Measurements from ENCODE around the gene MAPK1.
"Not testable (repeated sequence)": the region's sequence is repeated elsewhere in the genome, so short reads cannot be mapped to it uniquely, and the experiment has no call there.

MAPK1 gene

DNA sequence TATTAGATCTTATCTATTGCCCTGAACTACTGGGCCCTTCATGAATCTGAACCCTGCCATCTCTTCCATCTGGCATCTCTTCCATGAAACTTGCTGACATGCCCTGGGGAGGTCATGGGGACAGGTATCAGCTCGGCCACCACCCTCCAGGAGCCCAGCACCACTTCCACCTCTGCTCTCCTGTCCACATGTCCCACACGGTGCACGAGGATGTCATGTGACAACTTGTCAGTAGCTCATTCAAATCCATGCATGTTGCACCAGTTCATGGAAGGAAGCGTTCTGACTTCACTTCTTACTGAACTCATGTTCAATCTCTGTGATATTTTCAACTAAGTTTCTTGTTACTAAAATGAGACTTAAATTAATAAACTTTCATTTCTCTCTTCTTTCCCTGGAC lies 148.4 kb downstream of the MAPK1 start:
- Histone ChIP-seq H3K79me2 (ENCODE audit: low read length) (no peaks in the 10 kb centered on the region), H3K27me3 (replicated peaks; ENCODE audit: insufficient read depth, low read length) (no peaks in the 10 kb centered on the region), H3K9me3 (replicated peaks; ENCODE audit: insufficient read depth, low read length) (no peaks in the 10 kb centered on the region), H3K9ac (ENCODE audit: low read length) (no peak overlapping the region), H3K4me3 (ENCODE audit: low read length) (no peak overlapping the region), H3K4me1 (ENCODE audit: low read length) (no peaks in the 10 kb centered on the region), H3K4me2 (ENCODE audit: low read depth, low read length) (no peak overlapping the region), H3K9me2 (replicated peaks; ENCODE audit: insufficient read depth, low read length) (no peaks in the 10 kb centered on the region), H4K20me1 (ENCODE audit: insufficient read depth, low read length) (no peaks in the 10 kb centered on the region), H3K36me3 (replicated peaks; ENCODE audit: insufficient read depth, low read length) (no peaks in the 10 kb centered on the region), H3F3A (ENCODE audit: insufficient read depth, low read length) (no peaks in the 10 kb centered on the region), H2AFZ (ENCODE audit: low read length) (no peak overlapping the region), H3K27ac (ENCODE audit: low read length) (no peak overlapping the region)
- no peak for DNase-seq
- TF ChIP-seq EZH2phosphoT487 (IDR thresholded peaks at IDR 0.05; ENCODE audit: low read length) = no peak
- no peak for TF ChIP-seq EZH2 (optimal IDR thresholded peaks at IDR 0.05; ENCODE audit: low read depth, low read length)
- TF ChIP-seq, protein P1, sequence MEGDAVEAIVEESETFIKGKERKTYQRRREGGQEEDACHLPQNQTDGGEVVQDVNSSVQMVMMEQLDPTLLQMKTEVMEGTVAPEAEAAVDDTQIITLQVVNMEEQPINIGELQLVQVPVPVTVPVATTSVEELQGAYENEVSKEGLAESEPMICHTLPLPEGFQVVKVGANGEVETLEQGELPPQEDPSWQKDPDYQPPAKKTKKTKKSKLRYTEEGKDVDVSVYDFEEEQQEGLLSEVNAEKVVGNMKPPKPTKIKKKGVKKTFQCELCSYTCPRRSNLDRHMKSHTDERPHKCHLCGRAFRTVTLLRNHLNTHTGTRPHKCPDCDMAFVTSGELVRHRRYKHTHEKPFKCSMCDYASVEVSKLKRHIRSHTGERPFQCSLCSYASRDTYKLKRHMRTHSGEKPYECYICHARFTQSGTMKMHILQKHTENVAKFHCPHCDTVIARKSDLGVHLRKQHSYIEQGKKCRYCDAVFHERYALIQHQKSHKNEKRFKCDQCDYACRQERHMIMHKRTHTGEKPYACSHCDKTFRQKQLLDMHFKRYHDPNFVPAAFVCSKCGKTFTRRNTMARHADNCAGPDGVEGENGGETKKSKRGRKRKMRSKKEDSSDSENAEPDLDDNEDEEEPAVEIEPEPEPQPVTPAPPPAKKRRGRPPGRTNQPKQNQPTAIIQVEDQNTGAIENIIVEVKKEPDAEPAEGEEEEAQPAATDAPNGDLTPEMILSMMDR (IDR thresholded peaks at IDR 0.05; ENCODE audit: low read length) = no peak

DNA sequence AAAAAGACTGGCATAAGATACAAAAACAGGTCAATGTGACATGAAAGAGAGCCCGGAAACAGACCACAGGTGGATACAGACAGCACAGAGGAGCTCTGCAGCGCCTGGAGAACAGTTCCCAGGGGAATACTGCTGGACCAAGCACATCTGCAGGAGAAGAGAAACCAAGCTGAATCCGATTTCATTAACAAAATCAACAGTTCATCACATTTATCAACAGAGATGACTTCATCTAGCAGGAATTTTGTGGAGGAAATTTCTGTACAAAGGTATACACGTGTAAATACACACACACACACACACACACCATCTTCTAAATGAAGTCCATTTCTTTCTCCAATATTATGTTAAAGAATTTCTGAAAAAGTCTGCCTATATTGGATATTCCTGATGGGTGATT lies 148.9 kb downstream of the MAPK1 start:
- Histone ChIP-seq H2AFZ (ENCODE audit: low read length) (no peak overlapping the region), H3K9me3 (replicated peaks; ENCODE audit: insufficient read depth, low read length) (no peaks in the 10 kb centered on the region), H3F3A (ENCODE audit: insufficient read depth, low read length) (no peaks in the 10 kb centered on the region), H3K4me2 (ENCODE audit: low read depth, low read length) (no peak overlapping the region), H3K79me2 (ENCODE audit: low read length) (no peaks in the 10 kb centered on the region), H3K9me2 (replicated peaks; ENCODE audit: insufficient read depth, low read length) (no peaks in the 10 kb centered on the region), H3K27me3 (replicated peaks; ENCODE audit: insufficient read depth, low read length) (no peaks in the 10 kb centered on the region), H3K9ac (ENCODE audit: low read length) (no peak overlapping the region), H3K4me1 (ENCODE audit: low read length) (no peaks in the 10 kb centered on the region), H3K36me3 (replicated peaks; ENCODE audit: insufficient read depth, low read length) (no peaks in the 10 kb centered on the region), H4K20me1 (ENCODE audit: insufficient read depth, low read length) (no peaks in the 10 kb centered on the region), H3K4me3 (ENCODE audit: low read length) (no peak overlapping the region), H3K27ac (ENCODE audit: low read length) (no peak overlapping the region)
- DNase-seq = no peak
- TF ChIP-seq EZH2 (optimal IDR thresholded peaks at IDR 0.05; ENCODE audit: low read depth, low read length) = no peak
- TF ChIP-seq EZH2phosphoT487 (IDR thresholded peaks at IDR 0.05; ENCODE audit: low read length) = no peak
- TF ChIP-seq, protein P1 (IDR thresholded peaks at IDR 0.05; ENCODE audit: low read length) = no peak

DNA sequence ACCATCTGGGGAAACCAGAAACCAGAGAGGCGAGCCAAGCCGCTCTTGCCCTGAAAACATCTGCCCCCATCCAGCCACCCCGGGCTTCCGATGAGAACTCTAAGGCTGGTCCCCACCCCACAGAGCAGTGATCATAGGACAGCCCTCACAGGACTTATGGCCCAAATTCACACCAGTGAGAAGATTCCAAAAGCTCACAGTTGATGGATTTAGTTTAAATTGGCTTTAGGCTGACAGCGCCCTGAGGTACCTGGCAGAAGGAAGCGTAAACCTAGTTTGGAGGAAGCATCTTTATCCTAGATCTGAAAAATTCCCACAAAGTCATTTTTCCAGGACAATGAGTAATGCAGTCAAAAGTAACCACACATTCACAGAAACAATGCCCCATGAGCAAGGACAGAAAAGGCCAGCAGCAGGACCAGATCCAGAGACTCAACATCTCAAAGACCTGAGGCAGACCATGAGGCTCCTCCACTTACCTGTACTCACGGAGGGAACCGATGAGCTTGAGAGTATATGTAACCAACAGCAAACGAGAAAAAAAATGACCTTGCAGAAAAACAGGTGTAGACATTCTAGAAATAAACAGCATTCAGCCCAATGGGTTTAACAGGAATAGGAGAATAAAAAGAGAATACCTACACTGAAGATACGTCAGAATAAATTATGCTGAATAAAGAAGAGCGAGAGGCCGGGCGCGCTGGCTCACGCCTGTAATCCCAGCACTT lies 150.9 kb downstream of the MAPK1 start:
- not testable (repeated sequence) for H3K4me2 ChIP-seq (ENCODE audit: low read depth, low read length); DNase-seq; H3K9ac ChIP-seq (ENCODE audit: low read length); H4K20me1 ChIP-seq (ENCODE audit: insufficient read depth, low read length); H3K27me3 ChIP-seq (replicated peaks; ENCODE audit: insufficient read depth, low read length); H3K27ac ChIP-seq (ENCODE audit: low read length); H3K4me3 ChIP-seq (ENCODE audit: low read length); H3K9me2 ChIP-seq (replicated peaks; ENCODE audit: insufficient read depth, low read length); H3K36me3 ChIP-seq (replicated peaks; ENCODE audit: insufficient read depth, low read length); H3K4me1 ChIP-seq (ENCODE audit: low read length); H3K79me2 ChIP-seq (ENCODE audit: low read length); H3F3A ChIP-seq (ENCODE audit: insufficient read depth, low read length); H3K9me3 ChIP-seq (replicated peaks; ENCODE audit: insufficient read depth, low read length); H2AFZ ChIP-seq (ENCODE audit: low read length)

DNA sequence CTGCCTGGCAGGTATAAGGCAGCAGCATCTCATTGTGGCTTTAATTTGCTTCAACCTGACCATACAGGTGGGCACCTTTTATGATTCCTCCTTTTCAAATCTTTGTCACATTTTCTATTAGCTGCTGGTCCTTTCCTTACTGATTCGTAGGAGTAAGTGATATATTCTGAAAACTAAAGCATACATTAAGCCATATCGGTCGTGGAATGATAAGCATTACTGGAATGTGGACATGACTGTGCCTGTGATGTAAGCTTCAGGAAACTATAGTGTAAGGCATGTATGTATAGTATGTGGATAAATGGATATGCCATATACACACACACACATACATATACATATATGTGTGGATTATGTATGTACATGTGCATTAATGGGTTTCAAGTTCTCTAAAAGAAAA lies 152.7 kb downstream of the MAPK1 start:
- TF ChIP-seq EZH2phosphoT487 (IDR thresholded peaks at IDR 0.05; ENCODE audit: low read length) (no peak), EZH2 (optimal IDR thresholded peaks at IDR 0.05; ENCODE audit: low read depth, low read length) (no peak)
- TF ChIP-seq, protein P1 (IDR thresholded peaks at IDR 0.05; ENCODE audit: low read length) = no peak
- no peak for DNase-seq
- H3K9me3 ChIP-seq (replicated peaks; ENCODE audit: insufficient read depth, low read length) = no peaks in the 10 kb centered on the region

More for the DNA sequence above, 152.7 kb downstream of the MAPK1 start:
- no peaks in the 10 kb centered on the region for H3K36me3 ChIP-seq (replicated peaks; ENCODE audit: insufficient read depth, low read length)
- no peaks in the 10 kb centered on the region for H4K20me1 ChIP-seq (ENCODE audit: insufficient read depth, low read length)
- H3K4me1 ChIP-seq (ENCODE audit: low read length) = no peaks in the 10 kb centered on the region
- H3K9ac ChIP-seq (ENCODE audit: low read length) = no peak overlapping the region
- H3K79me2 ChIP-seq (ENCODE audit: low read length) = no peaks in the 10 kb centered on the region
- no peaks in the 10 kb centered on the region for H3K9me2 ChIP-seq (replicated peaks; ENCODE audit: insufficient read depth, low read length)
- H3K4me2 ChIP-seq (ENCODE audit: low read depth, low read length) = no peak overlapping the region
- no peak overlapping the region for H3K27ac ChIP-seq (ENCODE audit: low read length)
- no peak overlapping the region for H3K4me3 ChIP-seq (ENCODE audit: low read length)
- no peak overlapping the region for H2AFZ ChIP-seq (ENCODE audit: low read length)
- H3F3A ChIP-seq (ENCODE audit: insufficient read depth, low read length) = no peaks in the 10 kb centered on the region
- no peaks in the 10 kb centered on the region for H3K27me3 ChIP-seq (replicated peaks; ENCODE audit: insufficient read depth, low read length)

All from MM.1S (cell line).